SK-N-SH (cell line): ENCODE measurements around the gene CCL16.

Experiments
- RAD21 ChIP-seq: IDR thresholded peaks from 2 replicates; pipeline ENCODE4 v1.6.1; 2012; ENCODE audit warnings: mild to moderate bottlenecking, low read length
- TF ChIP-seq, protein P1 (sequence below): fragments of 200-600 bp; sonication (generic); IDR thresholded peaks from 2 replicates; pipeline ENCODE4 v1.6.1; 2017; ENCODE audit warnings: antibody characterized with exemption, mild to moderate bottlenecking, moderate library complexity
- TF ChIP-seq, protein P2 (sequence below): IDR thresholded peaks from 2 replicates; pipeline ENCODE4 v1.6.1; 2012; ENCODE audit warnings: mild to moderate bottlenecking, low read depth, low read length, moderate library complexity

DNA sequence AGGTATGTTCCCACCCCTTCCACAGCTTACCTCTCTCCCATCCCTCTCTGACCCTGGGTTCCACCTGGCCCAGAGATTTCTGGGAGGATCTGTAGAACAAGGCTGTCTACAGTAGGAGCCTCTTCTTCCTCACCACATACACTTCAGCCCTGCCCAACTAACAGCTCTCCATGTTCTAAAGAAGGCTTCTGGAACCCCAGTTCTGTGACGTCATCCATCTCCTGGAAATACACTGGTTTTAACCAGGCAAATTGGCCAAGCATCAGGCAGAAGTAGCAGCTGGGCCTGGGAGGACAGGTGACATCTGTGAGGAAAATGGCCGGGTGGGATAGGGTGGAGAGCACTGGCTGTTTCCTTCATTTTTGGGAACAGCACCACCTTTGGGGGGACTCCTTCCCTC, 37.8 kb downstream of the CCL16 start, which contains the start of gene LYZL6:
- TF ChIP-seq, protein P1, sequence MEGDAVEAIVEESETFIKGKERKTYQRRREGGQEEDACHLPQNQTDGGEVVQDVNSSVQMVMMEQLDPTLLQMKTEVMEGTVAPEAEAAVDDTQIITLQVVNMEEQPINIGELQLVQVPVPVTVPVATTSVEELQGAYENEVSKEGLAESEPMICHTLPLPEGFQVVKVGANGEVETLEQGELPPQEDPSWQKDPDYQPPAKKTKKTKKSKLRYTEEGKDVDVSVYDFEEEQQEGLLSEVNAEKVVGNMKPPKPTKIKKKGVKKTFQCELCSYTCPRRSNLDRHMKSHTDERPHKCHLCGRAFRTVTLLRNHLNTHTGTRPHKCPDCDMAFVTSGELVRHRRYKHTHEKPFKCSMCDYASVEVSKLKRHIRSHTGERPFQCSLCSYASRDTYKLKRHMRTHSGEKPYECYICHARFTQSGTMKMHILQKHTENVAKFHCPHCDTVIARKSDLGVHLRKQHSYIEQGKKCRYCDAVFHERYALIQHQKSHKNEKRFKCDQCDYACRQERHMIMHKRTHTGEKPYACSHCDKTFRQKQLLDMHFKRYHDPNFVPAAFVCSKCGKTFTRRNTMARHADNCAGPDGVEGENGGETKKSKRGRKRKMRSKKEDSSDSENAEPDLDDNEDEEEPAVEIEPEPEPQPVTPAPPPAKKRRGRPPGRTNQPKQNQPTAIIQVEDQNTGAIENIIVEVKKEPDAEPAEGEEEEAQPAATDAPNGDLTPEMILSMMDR = no peak
- TF ChIP-seq, protein P2, sequence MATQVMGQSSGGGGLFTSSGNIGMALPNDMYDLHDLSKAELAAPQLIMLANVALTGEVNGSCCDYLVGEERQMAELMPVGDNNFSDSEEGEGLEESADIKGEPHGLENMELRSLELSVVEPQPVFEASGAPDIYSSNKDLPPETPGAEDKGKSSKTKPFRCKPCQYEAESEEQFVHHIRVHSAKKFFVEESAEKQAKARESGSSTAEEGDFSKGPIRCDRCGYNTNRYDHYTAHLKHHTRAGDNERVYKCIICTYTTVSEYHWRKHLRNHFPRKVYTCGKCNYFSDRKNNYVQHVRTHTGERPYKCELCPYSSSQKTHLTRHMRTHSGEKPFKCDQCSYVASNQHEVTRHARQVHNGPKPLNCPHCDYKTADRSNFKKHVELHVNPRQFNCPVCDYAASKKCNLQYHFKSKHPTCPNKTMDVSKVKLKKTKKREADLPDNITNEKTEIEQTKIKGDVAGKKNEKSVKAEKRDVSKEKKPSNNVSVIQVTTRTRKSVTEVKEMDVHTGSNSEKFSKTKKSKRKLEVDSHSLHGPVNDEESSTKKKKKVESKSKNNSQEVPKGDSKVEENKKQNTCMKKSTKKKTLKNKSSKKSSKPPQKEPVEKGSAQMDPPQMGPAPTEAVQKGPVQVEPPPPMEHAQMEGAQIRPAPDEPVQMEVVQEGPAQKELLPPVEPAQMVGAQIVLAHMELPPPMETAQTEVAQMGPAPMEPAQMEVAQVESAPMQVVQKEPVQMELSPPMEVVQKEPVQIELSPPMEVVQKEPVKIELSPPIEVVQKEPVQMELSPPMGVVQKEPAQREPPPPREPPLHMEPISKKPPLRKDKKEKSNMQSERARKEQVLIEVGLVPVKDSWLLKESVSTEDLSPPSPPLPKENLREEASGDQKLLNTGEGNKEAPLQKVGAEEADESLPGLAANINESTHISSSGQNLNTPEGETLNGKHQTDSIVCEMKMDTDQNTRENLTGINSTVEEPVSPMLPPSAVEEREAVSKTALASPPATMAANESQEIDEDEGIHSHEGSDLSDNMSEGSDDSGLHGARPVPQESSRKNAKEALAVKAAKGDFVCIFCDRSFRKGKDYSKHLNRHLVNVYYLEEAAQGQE = no peak
- no peak for TF ChIP-seq RAD21
